Activated naive CD4-positive, alpha-beta T cell treated with anti-CD3 and anti-CD28 coated beads, Interleukin-2, amount 10 ng/mL, durations not matched to agents 7 days and 5 days (primary cell): Measurements from ENCODE around the gene WTAP.

Experiments
- CTCF ChIA-PET: fragments of 350-600 bp; sonication (Branson Sonifier 250); formaldehyde crosslinking; loops from one replicate; lab custom pipeline; 2021; ENCODE audit warnings: antibody characterized with exemption; lab: Charles Lee
- DNase-seq: peaks from one replicate; pipeline ENCODE4 v3.0.0-alpha.2; 2020
- H3K27ac Mint-ChIP-seq: one replicate; pipeline ENCODE4 v1.8.0; 2021; ENCODE audit warnings: mild to moderate bottlenecking, moderate library complexity, mixed read lengths
- H3K27me3 Mint-ChIP-seq: one replicate; pipeline ENCODE4 v1.8.0; 2021; ENCODE audit warnings: mild to moderate bottlenecking, mixed read lengths
- H3K36me3 Mint-ChIP-seq: one replicate; pipeline ENCODE4 v1.8.0; 2021; ENCODE audit warnings: mixed read lengths
- H3K4me1 Mint-ChIP-seq: one replicate; pipeline ENCODE4 v1.8.0; 2021; ENCODE audit warnings: mixed read lengths
- H3K4me3 Mint-ChIP-seq: one replicate; pipeline ENCODE4 v1.8.0; 2021; ENCODE audit warnings: mild to moderate bottlenecking, moderate library complexity, mixed read lengths
- H3K9me3 Mint-ChIP-seq: one replicate; pipeline ENCODE4 v1.8.0; 2021; ENCODE audit warnings: mixed read lengths

Gene WTAP

GRCh38 chr6:159800141-159800865, 73.0 kb downstream of the WTAP start, which contains the start of gene PNLDC1:
PNLDC1 (plus strand) TSS chr6:159800276; CDS start chr6:159800308, 32 bp downstream.
- Mint-ChIP-seq H3K27me3 (no peaks in the 10 kb centered on the region), H3K4me3 (no peak within 1 kb of the TSS), H3K27ac (no peak within 1 kb of the TSS), H3K36me3 (peaks cover 26% of the 10 kb centered on the region), H3K4me1 (peaks cover 2% of the 10 kb centered on the region), H3K9me3 (no peaks in the 10 kb centered on the region)
- no peak for DNase-seq
- CTCF ChIA-PET: no interaction called here

GRCh38 chr6:159801935-159802334, 74.6 kb downstream of the WTAP start:
- Mint-ChIP-seq H3K36me3 (peaks cover 24% of the 10 kb centered on the region), H3K27me3 (no peaks in the 10 kb centered on the region), H3K4me1 (peaks cover 2% of the 10 kb centered on the region), H3K9me3 (no peaks in the 10 kb centered on the region), H3K4me3 (no peak overlapping the region), H3K27ac (no peak overlapping the region)
- CTCF ChIA-PET: interaction anchor here (0.5 kb wide), 1 partner anchor 689 kb away, joined by 3 read pairs; no protein-coding TSS in a partner anchor
- no peak for DNase-seq

- no peaks in the 10 kb centered on the region for H3K9me3 Mint-ChIP-seq
- peaks cover 6% of the 10 kb centered on the region for H3K36me3 Mint-ChIP-seq
- H3K4me1 Mint-ChIP-seq: peaks cover 9% of the 10 kb centered on the region
- H3K4me3 Mint-ChIP-seq: no peak overlapping the region
- H3K27me3 Mint-ChIP-seq: no peaks in the 10 kb centered on the region
- DNase-seq: no peak
- CTCF ChIA-PET: no interaction called here
- no peak overlapping the region for H3K27ac Mint-ChIP-seq
Observed at GRCh38 chr6:159804504-159804903, 77.2 kb downstream of the WTAP start.

- CTCF ChIA-PET: no interaction called here
- DNase-seq: no peak
- H3K9me3 Mint-ChIP-seq: no peaks in the 10 kb centered on the region
- peaks cover 1% of the 10 kb centered on the region for H3K36me3 Mint-ChIP-seq
- H3K4me3 Mint-ChIP-seq: no peak overlapping the region
- no peaks in the 10 kb centered on the region for H3K27me3 Mint-ChIP-seq
- H3K4me1 Mint-ChIP-seq: peaks cover 13% of the 10 kb centered on the region
- no peak overlapping the region for H3K27ac Mint-ChIP-seq
Observed at GRCh38 chr6:159805440-159806020, 78.2 kb downstream of the WTAP start.
